GM12891 (cell line): ENCODE data around the gene LRRC47.
A peak's percentile ranks its signal among the peaks of the same experiment; 100 is the strongest.

Experiments used
- DNase-seq: peaks from one replicate; pipeline ENCODE4 v3.0.0; 2011; ENCODE audit warnings: low spot score; ENCODE audit not compliant: insufficient read length
- FAIRE-seq: peaks from 2 replicates; lab custom pipeline; 2011; peaks lifted over from hg19 to GRCh38; lab: Jason Lieb, UNC
- PAX5 ChIP-seq: IDR thresholded peaks from 2 replicates; pipeline ENCODE4 v1.6.1; 2011; ENCODE audit warnings: low read length, moderate library complexity, mild to moderate bottlenecking; ENCODE audit not compliant: insufficient read depth, severe bottlenecking
- POLR2A ChIP-seq: IDR thresholded peaks from 2 replicates; pipeline ENCODE4 v1.6.1; 2011; ENCODE audit warnings: low read depth, low read length, control low read depth
- POLR2AphosphoS5 ChIP-seq: IDR thresholded peaks from 2 replicates; pipeline ENCODE4 v1.6.1; 2011; ENCODE audit warnings: low read depth, low read length, control low read depth
- POU2F2 ChIP-seq: IDR thresholded peaks from 2 replicates; pipeline ENCODE4 v1.6.1; 2011; ENCODE audit warnings: low read depth, mild to moderate bottlenecking, control low read depth, low read length, moderate library complexity
- SPI1 ChIP-seq: IDR thresholded peaks from 2 replicates; pipeline ENCODE4 v1.6.1; 2011; ENCODE audit warnings: low read depth, low read length, control low read depth
- TAF1 ChIP-seq: IDR thresholded peaks from 2 replicates; pipeline ENCODE4 v1.6.1; 2011; ENCODE audit warnings: low read depth, low read length, control low read depth

Gene LRRC47

DNA sequence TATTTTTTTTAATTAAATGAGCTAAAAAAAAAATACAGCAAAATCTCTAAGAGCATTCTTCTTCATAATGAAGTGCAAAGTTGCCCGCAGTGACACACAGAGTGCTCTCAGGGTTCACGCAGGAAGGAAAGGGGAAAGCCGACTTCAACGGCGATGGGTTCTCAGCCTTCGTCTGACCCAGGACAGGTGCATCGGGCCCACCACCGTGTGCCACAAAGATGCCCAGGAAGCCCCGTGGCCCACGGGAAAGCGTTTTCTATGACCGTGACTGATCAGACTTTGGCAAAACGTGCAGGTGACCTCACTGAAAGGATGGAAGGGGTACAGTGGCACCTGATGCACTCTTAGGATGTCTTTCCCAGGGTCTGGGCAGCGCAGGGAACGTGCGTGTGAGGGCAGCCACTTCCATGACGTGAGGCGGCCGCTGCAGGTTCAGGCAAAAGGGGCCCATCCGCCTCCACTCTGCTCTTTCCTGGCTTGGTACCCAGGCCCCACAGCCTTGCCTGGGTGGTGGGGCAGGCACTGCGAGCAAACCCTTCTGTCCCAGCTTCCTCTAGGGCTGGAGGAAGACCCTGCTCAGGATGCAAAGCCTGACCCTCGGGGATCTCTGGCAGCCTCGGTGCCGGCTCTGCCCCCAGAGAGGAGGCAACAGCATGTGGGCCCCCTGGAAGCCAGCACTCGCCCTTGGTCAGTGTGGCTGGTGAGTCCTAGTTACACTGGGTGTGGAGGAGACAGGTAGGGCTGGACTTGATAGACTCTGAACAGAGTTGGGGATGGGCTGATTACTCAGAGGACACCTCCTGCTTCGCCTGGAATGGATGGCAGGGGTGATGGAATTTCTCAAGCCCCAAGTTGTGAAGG is 8.3 kb downstream of the LRRC47 start:
- DNase-seq (no peak), FAIRE-seq (no peak)
- TF ChIP-seq PAX5 (no peak), POLR2AphosphoS5 (no peak), SPI1 (no peak), POU2F2 (no peak), POLR2A (no peak), TAF1 (no peak)

DNA sequence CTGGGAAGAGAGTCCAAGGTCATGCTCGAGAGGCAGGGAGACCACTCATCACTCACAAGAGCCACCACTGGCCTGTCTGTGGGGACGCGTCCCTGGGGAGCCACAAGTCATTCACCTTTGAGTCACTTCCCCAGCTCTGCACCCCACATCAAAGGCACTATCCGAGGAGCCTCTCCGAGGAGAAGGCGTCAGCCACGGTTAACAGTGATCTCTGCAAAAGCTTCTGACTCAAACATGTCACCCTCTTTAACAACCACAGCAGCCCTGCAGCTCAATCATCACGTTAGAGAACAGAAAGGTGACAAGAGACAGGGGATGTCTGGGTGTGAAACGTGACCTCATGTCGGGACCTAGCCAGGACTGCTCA is 9.0 kb downstream of the LRRC47 start:
- no peak for FAIRE-seq
- DNase-seq, result no peak
- TF ChIP-seq TAF1, result no peak
- TF ChIP-seq PAX5, result no peak
- no peak for TF ChIP-seq POLR2A
- TF ChIP-seq SPI1, result peak; percentile 34; the same call in 1 of the 2 replicates

DNA sequence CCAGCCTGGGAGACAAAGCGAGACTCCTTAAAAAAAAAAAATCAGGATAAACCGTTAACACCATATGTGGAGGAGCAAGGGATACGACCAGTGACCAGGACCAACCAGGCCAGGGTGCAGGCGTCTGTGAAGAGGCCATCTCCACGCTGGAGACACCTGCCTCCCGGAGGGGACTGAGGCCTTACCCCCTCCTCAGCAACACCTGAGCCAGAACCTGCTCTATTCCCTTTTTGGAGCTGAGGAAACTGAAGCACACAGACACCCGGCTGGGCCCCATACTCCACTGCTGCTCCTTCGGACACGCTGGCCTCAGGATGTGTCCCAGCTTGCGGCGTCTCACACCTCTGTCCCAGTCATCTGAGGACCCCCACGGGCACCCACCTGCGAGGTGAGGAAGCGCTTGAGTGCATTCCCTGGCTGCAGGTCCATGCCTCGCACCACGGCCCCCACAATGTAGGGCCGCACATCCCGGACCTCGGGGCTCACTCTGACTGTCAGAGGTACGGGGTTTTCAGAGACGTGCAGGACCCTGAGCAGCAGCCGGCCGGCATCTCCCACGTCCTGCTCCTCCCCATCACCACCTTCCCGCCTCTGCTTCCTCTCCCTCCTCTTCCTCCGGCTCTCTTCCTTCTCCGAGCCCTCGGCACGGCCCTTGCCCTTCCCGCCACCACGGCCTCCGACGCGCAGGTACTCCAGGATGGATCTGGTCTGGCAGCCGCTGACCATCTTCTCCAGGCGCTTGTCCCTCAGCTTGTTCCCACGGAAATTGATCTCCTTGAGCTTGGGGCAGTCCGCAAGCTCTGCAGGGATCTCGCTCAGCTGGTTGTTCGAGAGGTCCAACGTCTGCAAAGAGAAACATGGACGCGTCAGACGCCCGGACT is 9.6 kb downstream of the LRRC47 start:
- FAIRE-seq, result no peak
- no peak for DNase-seq
- TF ChIP-seq PAX5 (no peak), TAF1 (no peak), POU2F2 (no peak), SPI1 (no peak)

DNA sequence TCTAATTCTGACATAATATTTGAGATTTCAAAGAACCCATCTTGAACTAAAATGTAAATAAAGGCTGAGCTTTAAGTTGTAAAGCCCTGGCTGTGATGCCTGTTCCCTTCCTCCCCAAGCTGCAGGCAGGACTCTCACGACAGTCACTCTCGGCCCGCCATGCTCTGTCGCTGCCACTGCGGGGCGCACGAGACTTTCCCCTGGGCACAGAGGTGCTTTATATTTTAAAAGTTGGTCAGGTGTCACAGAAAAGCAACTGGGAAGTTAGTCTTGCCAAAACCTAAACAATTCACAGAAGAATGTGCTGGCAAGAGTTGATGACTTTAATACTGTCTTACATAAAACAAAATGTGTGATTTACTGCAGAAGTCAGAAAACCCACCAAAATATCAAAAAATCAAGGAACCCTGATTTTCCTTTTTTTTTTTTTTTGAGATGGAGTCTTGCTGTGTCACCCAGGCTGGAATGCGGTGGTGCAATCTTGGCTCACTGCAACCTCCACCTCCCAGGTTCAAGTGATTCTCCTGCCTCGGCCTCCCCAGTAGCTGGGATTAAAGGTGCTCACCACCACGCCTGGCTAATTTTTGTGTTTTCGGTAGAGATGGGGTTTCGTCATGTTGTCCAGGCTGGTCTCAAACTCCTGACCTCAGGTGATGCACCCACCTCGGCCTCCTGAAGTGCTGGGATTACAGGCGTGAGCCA is 10.7 kb downstream of the LRRC47 start:
- no peak for TF ChIP-seq SPI1
- no peak for DNase-seq
- no peak for FAIRE-seq

DNA sequence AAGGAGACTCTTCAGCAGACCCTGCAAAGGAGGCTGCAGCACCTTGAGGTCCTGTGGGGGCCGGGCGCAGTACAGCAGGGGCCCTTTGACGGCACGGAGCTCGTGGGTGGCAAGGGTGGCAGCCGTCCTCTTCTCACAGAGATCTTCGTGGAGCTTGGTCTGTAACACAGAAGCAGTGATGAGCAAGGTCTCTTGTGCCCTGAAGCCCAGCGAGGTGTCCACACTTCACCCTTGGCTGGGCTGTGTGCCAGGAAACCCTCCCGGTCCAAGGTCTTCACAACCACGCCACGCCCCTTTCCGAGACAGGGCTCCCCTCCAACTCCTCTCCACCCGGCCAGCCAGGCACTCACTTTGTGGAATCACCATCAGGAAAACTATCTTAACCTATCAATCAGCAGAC is 11.3 kb downstream of the LRRC47 start:
- no peak for FAIRE-seq
- DNase-seq, result no peak
- TF ChIP-seq SPI1 (no peak), POLR2AphosphoS5 (peak; percentile 41; the same call in 1 of the 2 replicates)

DNA sequence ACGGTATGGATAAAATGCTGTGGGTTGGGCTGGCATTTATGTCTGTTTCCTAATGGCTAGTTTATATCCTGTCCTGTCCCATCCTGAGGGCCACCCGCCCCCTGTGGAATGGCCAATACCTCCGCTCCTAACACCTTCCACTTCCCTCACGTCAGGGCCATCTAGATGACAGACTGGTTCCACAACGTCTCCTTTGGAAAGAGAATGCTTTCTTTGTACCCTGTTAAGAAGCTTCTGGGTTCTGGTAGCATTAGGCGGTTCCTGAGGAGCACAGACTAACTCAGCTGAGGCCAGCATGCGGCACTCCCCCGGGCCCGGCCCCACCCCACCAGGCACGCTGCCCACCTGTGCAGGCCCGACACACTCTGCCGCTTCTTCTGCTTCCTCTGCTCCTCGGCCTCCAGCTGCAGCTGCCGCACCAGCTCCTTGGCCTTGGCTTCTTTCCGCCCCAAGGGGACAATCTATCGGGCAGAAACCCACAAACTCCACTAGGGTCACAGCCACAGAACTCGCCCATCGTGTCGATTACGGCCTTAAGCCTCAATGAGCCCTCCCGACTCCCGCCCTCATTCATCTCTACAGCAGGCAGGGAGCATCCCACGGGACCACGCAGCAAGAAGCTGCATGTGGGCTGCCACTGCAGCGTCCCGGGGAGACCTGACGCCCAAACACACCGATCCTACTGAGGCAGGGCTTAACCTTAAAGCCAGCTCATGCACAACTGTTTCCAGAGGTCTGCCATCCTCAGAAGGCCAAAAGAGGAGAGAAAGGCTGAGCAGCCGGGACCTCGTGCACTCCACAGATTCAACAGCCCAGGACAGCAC is 12.4 kb downstream of the LRRC47 start:
- TF ChIP-seq PAX5, result no peak
- TF ChIP-seq TAF1, result no peak
- TF ChIP-seq SPI1, result no peak
- TF ChIP-seq POU2F2, result no peak
- no peak for TF ChIP-seq POLR2A
- TF ChIP-seq POLR2AphosphoS5, result no peak
- no peak for DNase-seq
- no peak for FAIRE-seq

DNA sequence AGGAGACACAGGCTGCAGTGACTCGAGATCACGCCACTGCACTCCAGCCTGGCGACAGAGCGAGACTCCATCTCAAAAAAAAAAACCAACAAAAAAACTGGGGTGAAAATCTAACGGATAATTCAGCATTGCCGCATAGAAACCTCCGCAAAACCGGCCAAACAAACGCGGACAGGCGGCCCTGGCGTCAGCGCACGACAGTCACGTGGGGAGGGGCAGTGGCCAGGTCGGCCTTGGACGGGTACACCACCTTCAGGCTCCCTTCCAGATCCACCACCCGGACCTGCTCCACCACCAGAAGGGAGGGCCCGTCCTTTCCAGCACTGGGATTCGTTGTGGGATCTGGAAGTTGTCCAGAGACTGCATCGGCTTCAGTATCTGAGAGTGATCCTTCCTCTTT is 15.4 kb downstream of the LRRC47 start:
- TF ChIP-seq SPI1 (no peak), TAF1 (no peak), POLR2AphosphoS5 (no peak), POLR2A (no peak), POU2F2 (no peak), PAX5 (no peak)
- no peak for FAIRE-seq
- DNase-seq, result no peak

DNA sequence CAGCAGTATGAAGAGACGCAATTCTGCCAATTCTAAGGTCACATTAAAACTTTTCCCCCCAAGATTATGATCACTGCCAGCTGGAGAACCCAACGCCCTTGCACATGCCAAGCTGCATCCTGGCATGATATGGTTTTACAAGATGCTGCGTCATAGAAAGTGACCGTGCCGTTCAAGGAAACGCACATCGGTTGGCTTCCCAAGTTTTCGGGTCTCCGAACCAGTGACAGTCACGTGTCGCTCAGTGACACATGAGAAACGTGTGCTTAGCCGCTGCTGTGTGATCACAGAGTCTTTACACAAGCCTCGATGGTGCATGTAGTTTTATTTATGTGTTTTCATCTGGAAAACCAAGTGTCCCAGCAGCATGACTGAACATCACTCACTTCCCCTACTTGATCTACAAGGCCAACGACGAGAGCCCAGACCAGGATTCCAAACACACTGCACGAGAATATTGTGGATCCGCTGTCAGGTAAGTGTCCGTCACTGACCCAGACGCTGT is 16.3 kb downstream of the LRRC47 start:
- no peak for TF ChIP-seq PAX5
- no peak for TF ChIP-seq POLR2AphosphoS5
- TF ChIP-seq SPI1, result no peak
- TF ChIP-seq TAF1, result no peak
- no peak for TF ChIP-seq POU2F2
- no peak for TF ChIP-seq POLR2A
- DNase-seq (no peak), FAIRE-seq (no peak)
